ENCODE results near the gene IRF1. TPM values are rescaled to one million over a fixed set of nuclear protein-coding genes. Genes with fewer than 3 reads are reported as not detected.

Gene IRF1
- total RNA-seq, 5 donors from 2014 or later (not counting 1 experiment from before 2014, with no cell fraction given), result 167 to 859 (median 252) TPM

- ATAC-seq (replicated peaks in 1 of 4) (no peak), DNase-seq (no peak)
- Mint-ChIP-seq H3K27me3 (no peaks in the 10 kb centered on the region), H3K27ac (peak overlapping the region; percentile 77 to 99), H3K9me3 (no peaks in the 10 kb centered on the region), H3K4me3 (no peak overlapping the region), H3K4me1 (peaks cover 48 to 58% (median 56%) of the 10 kb centered on the region in 3 donors), H3K36me3 (no peaks in the 10 kb centered on the region)
- Histone ChIP-seq H3K27me3 (replicated peaks in 1 of 2; ENCODE audit: control insufficient read depth in 2 of 2, extremely low read depth in 1 of 2, insufficient read depth in 2 of 2, low read length in 1 of 2) (no peaks in the 10 kb centered on the region), H3K27ac (ENCODE audit: low read length) (peak overlapping the region; percentile 92), H3K36me3 (ENCODE audit: control insufficient read depth in 2 of 2, extremely low read depth in 1 of 2, insufficient read depth in 1 of 2, low read length in 1 of 2) (no peaks in the 10 kb centered on the region), H3K4me3 (ENCODE audit: control insufficient read depth in 1 of 2, extremely low read depth in 1 of 2, low read length in 1 of 2) (no peak overlapping the region), H3K9me3 (no peaks in the 10 kb centered on the region), H3K4me1 (ENCODE audit: control insufficient read depth in 1 of 2, extremely low read depth in 1 of 2, insufficient read depth in 2 of 2, low read length in 2 of 2) (peaks cover 14 to 69% of the 10 kb centered on the region in 2 experiments)
- CTCF ChIA-PET, result interaction anchor here (1.6 to 4.4 kb wide), 3 partner anchors 87 to 112 kb away, joined by 4 to 72 read pairs (median 22); no protein-coding TSS in a partner anchor
- POLR2A ChIA-PET, result interaction anchor here in 1 of 2 donors (0.6 to 1.3 kb wide), 4 partner anchors 8 to 368 kb away, joined by 3 to 5 read pairs (median 3); partner anchors contain the start of gene IRF1
- 64% methylated on average over 3 of the region's 4 CpGs for WGBS (ENCODE audit: insufficient coverage)
Observed at GRCh38 chr5:132498686-132499271, 8.2 kb upstream of the IRF1 start.

DNA sequence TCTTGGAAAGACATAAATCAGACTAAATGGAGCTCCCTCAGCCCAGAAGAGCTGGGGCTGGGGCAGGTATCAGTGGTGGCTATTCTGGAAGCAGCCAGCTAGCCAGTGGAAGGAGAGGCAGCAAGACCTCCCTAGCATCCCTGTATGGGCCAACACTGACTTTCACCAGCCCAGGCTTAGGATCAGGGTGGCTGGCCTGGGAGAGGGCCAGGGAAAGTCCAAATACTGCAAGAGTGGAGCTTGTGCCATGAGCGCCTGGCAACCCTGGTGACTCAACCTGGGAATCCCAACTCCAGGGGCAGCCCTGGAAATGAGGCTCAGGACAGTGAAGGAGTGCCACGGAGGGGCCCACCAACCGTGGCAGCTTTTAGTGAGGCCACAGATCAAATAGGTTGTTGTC is 7.6 kb upstream of the IRF1 start:
- Histone ChIP-seq H3K4me1 (ENCODE audit: control insufficient read depth in 1 of 2, extremely low read depth in 1 of 2, insufficient read depth in 2 of 2, low read length in 2 of 2) (peaks cover 15 to 73% of the 10 kb centered on the region in 2 experiments), H3K27ac (ENCODE audit: low read length) (peak overlapping the region; percentile 92), H3K4me3 (ENCODE audit: control insufficient read depth in 1 of 2, extremely low read depth in 1 of 2, low read length in 1 of 2) (no peak overlapping the region), H3K36me3 (ENCODE audit: control insufficient read depth in 2 of 2, extremely low read depth in 1 of 2, insufficient read depth in 1 of 2, low read length in 1 of 2) (no peaks in the 10 kb centered on the region), H3K27me3 (replicated peaks in 1 of 2; ENCODE audit: control insufficient read depth in 2 of 2, extremely low read depth in 1 of 2, insufficient read depth in 2 of 2, low read length in 1 of 2) (no peaks in the 10 kb centered on the region), H3K9me3 (no peaks in the 10 kb centered on the region)
- ATAC-seq (replicated peaks in 1 of 4) (no peak), DNase-seq (no peak)
- Mint-ChIP-seq H3K27ac (peak overlapping the region; percentile 96 to 99), H3K9me3 (no peaks in the 10 kb centered on the region), H3K4me1 (peaks cover 54 to 64% (median 62%) of the 10 kb centered on the region in 3 donors), H3K36me3 (no peaks in the 10 kb centered on the region), H3K27me3 (no peaks in the 10 kb centered on the region), H3K4me3 (peak overlapping the region; percentile 25 to 96 (median 92))
- POLR2A ChIA-PET, result interaction anchor here in 1 of 2 donors (1.1 kb wide), 1 partner anchor 19 kb away, joined by 3 read pairs; no protein-coding TSS in a partner anchor
- CTCF ChIA-PET, result interaction anchor here (0.9 to 4.4 kb wide), 5 partner anchors 8 to 111 kb away, joined by 3 to 72 read pairs (median 18); no protein-coding TSS in a partner anchor
- 96% methylated on average over 3 of the region's 3 CpGs for WGBS (ENCODE audit: insufficient coverage)

- no peaks in the 10 kb centered on the region for H3K27me3 Mint-ChIP-seq
- DNase-seq, result no peak
- CTCF ChIA-PET, result interaction anchor here (0.9 to 4.4 kb wide), 6 partner anchors 8 to 111 kb away, joined by 3 to 72 read pairs (median 16); no protein-coding TSS in a partner anchor
- H3K4me1 ChIP-seq (ENCODE audit: control insufficient read depth in 1 of 2, extremely low read depth in 1 of 2, insufficient read depth in 2 of 2, low read length in 2 of 2), result peaks cover 15 to 74% of the 10 kb centered on the region in 2 experiments
- POLR2A ChIA-PET, result interaction anchor here in 1 of 2 donors (0.6 to 1.9 kb wide), 3 partner anchors 13 to 41 kb away, joined by 4 to 7 read pairs (median 6); no protein-coding TSS in a partner anchor
- H3K4me3 ChIP-seq (ENCODE audit: control insufficient read depth in 1 of 2, extremely low read depth in 1 of 2, low read length in 1 of 2), result peak overlapping the region; percentile 76 to 93
- H3K4me1 Mint-ChIP-seq, result peaks cover 60 to 69% (median 67%) of the 10 kb centered on the region in 3 donors
- peak overlapping the region; percentile 96 to 99 for H3K27ac Mint-ChIP-seq
- no peaks in the 10 kb centered on the region for H3K27me3 ChIP-seq (replicated peaks in 1 of 2; ENCODE audit: control insufficient read depth in 2 of 2, extremely low read depth in 1 of 2, insufficient read depth in 2 of 2, low read length in 1 of 2)
- peak overlapping the region; percentile 92 for H3K27ac ChIP-seq (ENCODE audit: low read length)
- WGBS (ENCODE audit: insufficient coverage), result no CpG with 5 or more reads among the region's 6 CpGs
- H3K9me3 ChIP-seq, result no peaks in the 10 kb centered on the region
- H3K9me3 Mint-ChIP-seq, result no peaks in the 10 kb centered on the region
- no peaks in the 10 kb centered on the region for H3K36me3 ChIP-seq (ENCODE audit: control insufficient read depth in 2 of 2, extremely low read depth in 1 of 2, insufficient read depth in 1 of 2, low read length in 1 of 2)
- H3K4me3 Mint-ChIP-seq, result peak overlapping the region; percentile 92 to 96 (median 93)
- no peaks in the 10 kb centered on the region for H3K36me3 Mint-ChIP-seq
- no peak for ATAC-seq (replicated peaks in 1 of 4)
Observed at GRCh38 chr5:132497488-132497997, 7.0 kb upstream of the IRF1 start.

GRCh38 chr5:132496631-132497487 is 6.3 kb upstream of the IRF1 start:
- Mint-ChIP-seq H3K9me3 (no peaks in the 10 kb centered on the region), H3K36me3 (no peaks in the 10 kb centered on the region), H3K4me3 (peak overlapping the region; percentile 92 to 96 (median 93)), H3K4me1 (peaks cover 67 to 76% (median 72%) of the 10 kb centered on the region in 3 donors), H3K27ac (peak overlapping the region; percentile 96 to 99), H3K27me3 (no peaks in the 10 kb centered on the region)
- Histone ChIP-seq H3K27me3 (replicated peaks in 1 of 2; ENCODE audit: control insufficient read depth in 2 of 2, extremely low read depth in 1 of 2, insufficient read depth in 2 of 2, low read length in 1 of 2) (no peaks in the 10 kb centered on the region), H3K4me1 (ENCODE audit: control insufficient read depth in 1 of 2, extremely low read depth in 1 of 2, insufficient read depth in 2 of 2, low read length in 2 of 2) (peaks cover 21 to 80% of the 10 kb centered on the region in 2 experiments), H3K9me3 (no peaks in the 10 kb centered on the region), H3K27ac (ENCODE audit: low read length) (peak overlapping the region; percentile 92), H3K36me3 (ENCODE audit: control insufficient read depth in 2 of 2, extremely low read depth in 1 of 2, insufficient read depth in 1 of 2, low read length in 1 of 2) (no peaks in the 10 kb centered on the region), H3K4me3 (ENCODE audit: control insufficient read depth in 1 of 2, extremely low read depth in 1 of 2, low read length in 1 of 2) (peak overlapping the region; percentile 76 to 93)
- ATAC-seq (replicated peaks in 1 of 4) (peak in 3 of 4 experiments; percentile 9 to 20 (median 15)), DNase-seq (peak in 13 of 35 experiments; percentile 14 to 70 (median 42))
- under 1% methylated on average over 58 of the region's 62 CpGs for WGBS (ENCODE audit: insufficient coverage)
- POLR2A ChIA-PET, result interaction anchor here (0.5 to 2.7 kb wide), 20 partner anchors 9 to 369 kb away, joined by 3 to 26 read pairs (median 6); partner anchors contain the start of genes GDF9 (in 1 of the 2), SLC22A4 (in 1 of the 2) and UQCRQ (in 1 of the 2)
- CTCF ChIA-PET, result interaction anchor here (0.6 to 4.4 kb wide), 15 partner anchors 9 to 323 kb away, joined by 3 to 22 read pairs (median 3); no protein-coding TSS in a partner anchor

DNA sequence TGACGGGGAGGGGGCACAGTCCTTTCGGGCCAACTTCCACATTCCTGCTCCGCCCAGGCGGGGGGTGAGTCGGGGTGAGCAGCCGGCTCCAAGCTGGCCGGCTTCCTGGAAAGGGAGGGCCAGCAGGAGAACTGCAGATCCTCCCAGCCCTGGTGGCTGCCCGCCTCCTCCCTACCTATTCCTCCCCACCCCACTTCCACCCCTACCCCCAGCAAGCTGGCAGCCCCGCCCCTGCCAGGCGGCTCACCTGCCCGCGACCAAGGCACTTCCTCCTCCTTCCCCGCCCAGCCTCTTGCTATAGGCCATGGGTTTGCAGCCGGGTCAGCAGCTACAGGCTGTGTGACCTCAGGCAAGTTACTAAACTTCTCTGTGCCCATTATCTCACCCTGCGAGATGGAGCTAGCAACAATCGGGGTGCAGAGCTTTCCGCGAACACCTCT is 5.6 kb upstream of the IRF1 start:
- ATAC-seq (replicated peaks in 1 of 4) (peak; percentile 71 to 78 (median 76)), DNase-seq (peak; percentile 70 to 95 (median 87))
- Mint-ChIP-seq H3K9me3 (no peaks in the 10 kb centered on the region), H3K4me3 (peak overlapping the region; percentile 92 to 96 (median 93)), H3K27me3 (no peaks in the 10 kb centered on the region), H3K27ac (peak overlapping the region; percentile 96 to 99), H3K36me3 (no peaks in the 10 kb centered on the region), H3K4me1 (peaks cover 71 to 80% (median 76%) of the 10 kb centered on the region in 3 donors)
- Histone ChIP-seq H3K9me3 (no peaks in the 10 kb centered on the region), H3K4me3 (ENCODE audit: control insufficient read depth in 1 of 2, extremely low read depth in 1 of 2, low read length in 1 of 2) (peak overlapping the region; percentile 76 to 93), H3K27ac (ENCODE audit: low read length) (peak overlapping the region; percentile 92), H3K27me3 (replicated peaks in 1 of 2; ENCODE audit: control insufficient read depth in 2 of 2, extremely low read depth in 1 of 2, insufficient read depth in 2 of 2, low read length in 1 of 2) (no peaks in the 10 kb centered on the region), H3K36me3 (ENCODE audit: control insufficient read depth in 2 of 2, extremely low read depth in 1 of 2, insufficient read depth in 1 of 2, low read length in 1 of 2) (no peaks in the 10 kb centered on the region), H3K4me1 (ENCODE audit: control insufficient read depth in 1 of 2, extremely low read depth in 1 of 2, insufficient read depth in 2 of 2, low read length in 2 of 2) (peaks cover 26 to 82% of the 10 kb centered on the region in 2 experiments)
- 0% methylated on average over 15 of the region's 18 CpGs for WGBS (ENCODE audit: insufficient coverage)
- CTCF ChIA-PET, result interaction anchor here (0.6 to 4.4 kb wide), 16 partner anchors 8 to 324 kb away, joined by 3 to 22 read pairs (median 3); no protein-coding TSS in a partner anchor
- POLR2A ChIA-PET, result interaction anchor here (0.5 to 2.7 kb wide), 20 partner anchors 9 to 370 kb away, joined by 3 to 26 read pairs (median 6); partner anchors contain the start of genes GDF9 (in 1 of the 2), SLC22A4 (in 1 of the 2) and UQCRQ (in 1 of the 2)

All from T-cell (primary cell).